Epidermal melanocyte (primary cell): ENCODE results near the gene NME7.
"Not testable (repeated sequence)": the region's sequence is repeated elsewhere in the genome, so short reads cannot be mapped to it uniquely, and the experiment has no call there.

ENCODE experiments used
- DNase-seq: peaks from one replicate; pipeline ENCODE4 v3.0.0; 2011; ENCODE audit warnings: low spot score; ENCODE audit not compliant: insufficient read length

NME7 gene

DNA sequence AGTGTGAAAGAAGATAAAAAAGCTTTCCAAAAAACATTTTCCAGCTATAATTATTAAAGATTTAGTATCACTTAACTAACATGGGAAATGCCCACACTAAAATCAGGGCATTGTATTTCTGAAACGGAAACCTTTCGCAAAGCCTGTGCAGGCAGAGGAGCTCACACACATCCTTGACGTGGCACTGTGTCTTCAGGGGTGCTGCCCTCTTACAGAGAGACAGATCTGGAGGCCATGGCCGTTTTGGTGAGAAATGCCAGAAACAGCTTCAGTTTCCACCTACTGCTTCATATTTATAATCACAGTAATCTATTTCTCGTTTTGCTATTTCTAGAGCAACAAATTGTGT, 234.4 kb downstream of the NME7 start:
- DNase-seq, result no peak

DNA sequence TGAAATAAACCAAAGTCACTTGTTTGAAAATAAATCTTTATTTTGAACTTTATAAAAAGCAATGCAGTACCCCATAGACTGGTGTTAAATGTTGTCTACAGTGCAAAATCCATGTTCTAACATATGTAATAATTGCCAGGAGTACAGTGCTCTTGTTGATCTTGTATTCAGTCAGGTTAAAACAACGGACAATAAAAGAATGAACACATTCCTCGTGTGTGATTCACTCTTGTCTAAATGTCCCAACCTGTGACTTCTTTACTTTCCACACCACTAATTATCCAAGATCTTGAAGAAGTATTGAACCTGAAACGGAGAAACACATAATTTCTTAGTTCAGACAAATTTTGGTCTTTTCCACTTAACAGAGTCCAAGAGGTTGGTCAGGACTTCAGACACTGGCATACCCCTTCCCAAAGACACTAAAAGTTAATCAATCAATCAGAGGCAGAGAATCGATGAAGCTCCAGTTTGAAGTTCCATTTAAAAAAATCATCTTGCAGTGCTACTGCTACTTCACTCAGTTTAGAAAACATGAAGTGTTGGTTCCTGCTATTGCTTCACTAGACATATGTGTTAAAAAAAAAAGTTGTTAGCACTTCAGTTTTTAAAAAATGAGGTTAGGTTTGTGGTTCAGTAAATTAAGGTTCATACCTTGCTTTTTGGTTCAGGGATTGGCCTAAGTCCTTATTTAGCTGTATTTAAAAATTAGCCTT, 234.9 kb downstream of the NME7 start:
- DNase-seq, result no peak

DNA sequence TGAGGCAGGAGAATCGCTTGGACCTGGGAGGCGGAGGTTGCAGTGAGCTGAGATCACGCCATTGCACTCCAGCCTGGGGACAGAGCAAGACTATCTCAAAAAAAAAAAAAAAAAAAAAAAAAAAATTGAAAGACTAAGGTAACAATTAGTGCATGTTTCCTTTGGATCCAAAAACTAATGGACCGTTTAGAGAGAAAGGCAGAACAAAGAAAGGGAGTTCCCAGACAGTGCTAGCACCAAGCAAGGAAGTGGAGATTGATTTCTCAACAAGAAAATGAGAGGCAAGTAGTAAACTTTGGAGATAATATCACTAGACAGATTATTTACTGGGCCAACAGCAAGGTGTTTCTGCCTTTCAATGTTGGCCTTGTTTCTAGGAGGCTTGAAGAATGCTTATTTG, 236.9 kb downstream of the NME7 start:
- no peak for DNase-seq

DNA sequence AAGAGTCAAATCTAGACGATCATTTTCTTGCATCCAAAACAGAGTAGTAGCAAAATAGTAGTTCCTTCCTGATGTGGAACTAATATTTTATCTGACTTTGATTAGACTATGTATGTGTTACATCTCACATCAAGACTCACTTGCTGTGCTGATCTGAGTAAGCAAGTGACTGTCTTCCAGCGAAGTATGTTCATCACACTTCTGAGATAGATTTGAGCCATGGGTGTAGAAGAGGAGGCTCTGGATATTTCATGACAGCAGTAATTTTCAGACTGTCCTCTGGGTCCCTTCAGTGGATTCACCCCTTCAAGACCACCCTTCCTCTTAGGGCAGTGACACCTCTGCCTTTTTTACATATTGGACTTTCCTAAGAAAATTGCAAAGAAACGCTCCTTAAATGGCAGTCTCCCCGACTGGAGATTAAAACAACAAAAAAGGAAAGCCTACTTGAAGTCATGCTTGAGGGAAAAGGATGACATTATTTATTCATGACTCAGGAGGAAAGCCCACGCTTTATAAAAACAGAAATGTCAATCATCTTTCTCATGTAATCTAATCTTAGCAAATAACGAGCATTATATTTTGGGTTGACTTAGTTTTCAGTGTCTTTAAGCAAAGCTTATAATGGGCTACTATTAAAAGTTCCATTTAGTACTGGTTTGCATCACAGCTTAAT, 238.3 kb downstream of the NME7 start:
- no peak for DNase-seq

DNA sequence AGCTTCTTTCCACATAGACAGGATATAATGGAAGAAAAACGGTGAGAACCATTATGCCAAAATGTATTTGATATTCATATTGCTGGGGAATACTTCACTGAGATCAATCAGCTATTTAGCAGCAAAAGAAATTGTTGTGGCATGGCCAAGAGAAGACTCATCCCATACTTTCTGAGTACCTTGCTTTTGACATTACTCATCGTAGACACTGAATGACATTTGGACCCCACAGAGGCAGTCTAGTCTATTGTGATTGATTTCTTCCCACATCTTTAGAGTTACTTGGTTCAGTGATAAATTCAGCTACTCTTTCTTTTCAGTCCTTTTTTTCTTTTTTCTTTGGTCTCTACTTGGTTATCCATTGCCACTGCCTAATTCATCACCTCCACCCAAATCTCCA, 239.0 kb downstream of the NME7 start:
- DNase-seq, result no peak

DNA sequence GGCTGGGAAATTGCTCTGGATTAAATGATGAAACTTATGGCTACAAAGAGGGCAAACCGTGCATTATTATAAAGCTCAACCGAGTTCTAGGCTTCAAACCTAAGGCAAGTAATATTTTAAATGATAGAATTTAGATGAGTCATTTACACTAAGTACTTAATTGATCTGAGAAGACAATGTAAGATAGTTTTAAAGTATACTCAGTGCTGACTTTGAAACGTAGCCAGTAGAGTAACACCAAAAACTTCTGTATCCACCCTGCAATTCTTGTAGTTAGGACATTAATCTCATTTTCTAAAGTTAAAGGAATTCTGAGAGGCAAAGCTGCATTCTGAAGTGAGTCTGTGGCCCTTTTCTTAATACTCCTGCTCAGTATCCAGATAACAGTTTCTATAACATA, 240.3 kb downstream of the NME7 start:
- no peak for DNase-seq

DNA sequence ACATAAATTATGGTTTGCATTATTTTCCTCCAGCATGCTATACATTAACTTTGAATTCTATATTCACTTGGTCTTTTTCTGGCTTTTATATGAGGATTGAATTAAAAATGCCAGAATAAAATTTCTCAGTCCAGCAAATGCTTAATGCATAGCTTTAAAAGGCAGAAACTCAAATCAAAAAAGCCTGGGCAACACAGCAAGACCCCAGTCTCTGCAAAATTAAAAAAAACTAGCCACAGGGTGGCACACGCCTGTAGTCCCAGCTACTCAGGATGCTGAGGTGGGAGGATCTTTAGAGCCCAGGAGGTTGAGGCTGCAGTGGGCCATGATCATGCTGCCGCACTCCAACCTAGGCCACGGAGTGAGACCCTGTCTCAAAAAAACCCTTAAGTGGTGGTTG, 241.3 kb downstream of the NME7 start:
- DNase-seq, result no peak

DNA sequence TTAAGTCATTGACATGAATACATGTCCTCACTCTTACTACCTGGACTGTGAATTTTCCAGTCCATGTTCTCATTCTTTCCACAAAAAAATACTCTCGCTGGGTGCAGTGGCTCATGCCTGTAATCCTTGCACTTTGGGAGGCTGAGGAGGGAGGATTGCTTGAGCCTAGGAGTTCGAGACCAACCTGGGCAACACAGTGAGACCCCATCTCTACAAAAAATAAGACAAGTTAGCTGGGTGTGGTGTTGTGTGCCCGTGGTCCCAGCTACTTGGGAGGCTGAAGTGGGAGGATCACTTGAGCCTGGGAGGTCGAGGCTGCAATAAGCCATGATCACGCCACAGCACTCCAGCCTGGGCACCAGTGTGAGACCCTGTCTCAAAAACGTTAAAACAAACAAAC, 242.0 kb downstream of the NME7 start:
- not testable (repeated sequence) for DNase-seq

DNA sequence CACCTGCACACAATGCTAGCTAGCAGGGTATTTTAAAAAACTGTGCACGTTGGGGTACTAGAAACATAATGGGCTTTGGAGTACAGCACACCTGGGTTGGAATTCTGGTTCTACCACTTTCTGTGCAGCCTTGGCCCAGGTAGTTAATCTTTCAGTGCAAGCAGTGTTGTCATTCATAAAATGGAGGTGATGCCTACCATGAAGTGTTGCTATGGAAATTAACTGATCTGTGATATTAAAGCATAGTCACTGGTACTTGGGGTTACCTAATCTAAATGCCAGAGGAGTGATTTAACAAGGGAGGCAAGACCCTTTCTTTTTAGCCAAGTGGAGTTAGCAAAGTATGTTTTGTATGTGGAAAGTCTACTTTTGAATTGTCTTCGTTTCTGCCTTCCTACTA, 243.1 kb downstream of the NME7 start:
- no peak for DNase-seq

DNA sequence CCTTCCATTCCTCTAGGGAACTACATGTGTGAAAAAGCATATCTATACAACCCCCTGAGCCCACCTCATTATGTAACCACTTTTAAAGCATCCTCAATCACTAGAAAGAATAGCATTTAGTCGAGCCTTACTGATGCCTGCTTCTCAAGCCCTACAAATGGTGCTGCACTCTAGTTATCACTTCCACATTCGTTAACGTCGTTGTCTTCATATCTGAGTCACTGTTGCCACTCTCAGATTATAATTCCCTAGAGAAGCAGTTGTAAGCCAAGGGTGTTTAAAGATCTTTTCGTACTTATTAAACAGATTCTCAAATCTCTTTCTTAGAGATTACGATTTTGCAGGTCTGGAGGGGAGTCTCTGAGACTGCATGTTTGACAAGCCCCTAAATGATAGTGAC, 244.6 kb downstream of the NME7 start:
- no peak for DNase-seq

DNA sequence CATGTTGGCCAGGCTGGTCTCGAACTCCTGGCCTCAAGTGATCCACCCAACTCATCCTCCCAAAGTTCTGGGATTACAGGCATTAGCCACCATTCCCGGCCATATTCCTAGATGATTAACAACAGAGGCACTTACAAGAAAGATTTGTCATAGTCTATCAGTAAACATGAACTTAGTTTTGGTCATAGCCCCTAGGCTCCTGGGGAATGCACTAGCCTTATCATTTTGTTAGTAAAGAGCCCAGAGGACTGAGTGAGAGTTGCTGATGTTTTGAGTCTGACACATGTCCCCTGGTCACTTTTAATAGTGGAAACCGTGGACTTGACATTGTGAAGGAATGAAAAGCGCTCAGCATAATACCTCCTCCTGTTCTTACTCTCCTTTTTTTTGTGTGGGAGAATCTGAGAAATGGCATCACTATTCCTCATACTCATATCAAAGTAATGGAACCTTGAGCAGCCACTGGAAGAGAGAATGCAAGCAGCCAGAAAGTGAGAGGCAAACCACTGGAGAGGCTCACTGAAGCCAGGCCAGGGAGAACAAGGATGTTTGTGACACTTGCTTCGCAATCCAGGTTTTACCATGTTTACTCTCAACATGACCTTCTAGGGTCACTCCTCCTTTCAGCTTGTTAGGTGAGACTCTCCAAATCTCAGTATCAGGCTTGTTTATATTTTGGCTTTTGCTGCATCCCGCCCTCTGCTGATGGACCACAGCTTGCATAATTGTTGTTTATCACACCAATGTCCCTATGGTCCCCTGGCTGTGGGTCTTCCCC, 246.3 kb downstream of the NME7 start:
- DNase-seq, result no peak

DNA sequence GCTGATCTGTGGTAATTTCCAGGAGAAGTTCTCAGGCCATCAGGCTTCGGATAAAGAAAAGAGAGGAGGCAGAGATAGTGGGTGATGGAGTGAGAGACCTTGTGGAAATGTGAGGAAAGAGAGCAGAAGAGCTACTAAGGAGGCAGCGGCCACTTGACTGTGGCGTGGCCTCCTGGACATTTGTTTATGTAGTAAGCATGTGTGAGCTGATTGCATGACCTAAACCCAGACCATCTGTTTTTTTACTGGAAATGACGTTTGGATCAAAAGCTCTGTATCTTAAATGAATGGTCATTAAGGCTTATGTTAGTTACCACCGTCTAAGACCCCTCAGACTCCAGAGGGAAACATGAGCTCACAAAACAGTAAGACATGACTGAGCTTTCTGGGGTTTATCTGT, 247.5 kb downstream of the NME7 start:
- no peak for DNase-seq

DNA sequence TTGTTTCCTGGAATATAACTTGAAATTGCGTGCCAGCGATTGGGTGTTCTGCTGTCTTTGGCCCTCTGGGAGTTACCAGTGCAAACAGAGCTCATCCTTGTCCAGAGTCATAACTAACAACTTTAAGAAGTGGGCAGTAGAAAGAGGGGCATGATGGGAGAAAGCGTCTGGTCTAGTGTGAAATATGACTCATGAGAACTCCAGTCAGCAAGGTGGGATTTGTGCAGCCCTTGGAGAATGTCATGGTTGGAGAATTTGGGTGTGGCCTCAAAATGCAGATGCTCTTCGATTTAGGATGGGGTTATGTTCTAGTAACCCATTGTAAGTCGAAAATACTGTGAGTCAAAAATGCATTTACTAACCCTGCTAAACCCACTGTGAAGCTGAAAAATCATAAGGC, 248.2 kb downstream of the NME7 start:
- no peak for DNase-seq

DNA sequence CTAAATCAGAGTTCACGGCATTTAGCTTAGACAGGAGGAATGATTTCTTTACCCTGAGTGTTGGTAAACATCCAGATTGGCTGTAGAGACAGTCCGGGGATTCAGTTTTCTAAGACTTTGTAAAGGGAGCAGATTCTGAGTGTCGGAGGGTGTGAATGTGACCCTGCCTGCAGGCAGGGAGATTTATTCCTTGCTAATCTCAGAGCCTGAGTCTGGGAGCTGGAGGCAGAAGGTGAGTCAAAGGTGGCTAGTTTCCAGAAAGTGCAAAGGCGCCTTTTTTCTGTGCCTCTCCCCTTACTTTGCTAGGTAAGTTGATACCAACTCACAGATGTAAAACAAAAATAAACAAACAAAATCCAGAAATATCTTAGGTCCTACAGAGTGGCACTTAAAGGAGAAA, 249.4 kb downstream of the NME7 start:
- no peak for DNase-seq

DNA sequence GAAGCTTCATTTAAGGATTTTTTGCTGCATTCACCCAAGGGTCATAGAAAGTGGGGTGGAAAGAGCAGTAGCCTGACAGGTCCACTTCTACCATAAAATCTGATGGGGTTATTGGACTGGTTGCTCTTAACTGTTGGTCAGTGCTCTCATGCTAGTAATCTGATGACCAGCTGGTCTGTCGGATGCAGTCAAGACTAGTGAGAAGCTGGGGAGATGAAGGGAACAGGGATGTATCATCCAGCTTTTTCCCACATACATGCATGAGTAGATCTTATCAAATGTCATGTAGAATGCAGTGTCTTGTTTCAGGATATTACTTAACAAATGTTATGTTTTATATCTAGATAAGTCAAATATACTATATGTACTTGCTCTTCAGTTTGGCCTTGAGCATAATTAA, 250.0 kb downstream of the NME7 start:
- DNase-seq, result no peak

DNA sequence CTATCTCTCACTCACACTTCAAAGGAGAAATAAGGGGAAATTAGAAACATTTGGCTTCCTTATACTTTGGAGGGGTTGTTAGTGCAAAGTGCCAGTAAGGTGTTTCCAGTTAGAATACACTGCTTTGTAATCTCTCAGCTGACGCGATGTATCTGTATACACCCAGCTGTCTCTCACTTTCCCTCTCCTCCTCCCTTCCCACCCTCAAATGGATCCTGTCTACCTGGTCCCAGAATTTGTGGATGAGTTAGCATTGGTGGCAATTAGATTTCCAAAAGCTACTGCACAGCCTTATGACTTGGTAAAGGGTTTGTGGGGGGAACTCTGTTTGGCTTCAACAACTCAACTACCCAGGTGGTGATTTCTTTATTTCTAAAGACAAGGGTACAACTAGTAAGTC, 250.6 kb downstream of the NME7 start:
- DNase-seq, result no peak

DNA sequence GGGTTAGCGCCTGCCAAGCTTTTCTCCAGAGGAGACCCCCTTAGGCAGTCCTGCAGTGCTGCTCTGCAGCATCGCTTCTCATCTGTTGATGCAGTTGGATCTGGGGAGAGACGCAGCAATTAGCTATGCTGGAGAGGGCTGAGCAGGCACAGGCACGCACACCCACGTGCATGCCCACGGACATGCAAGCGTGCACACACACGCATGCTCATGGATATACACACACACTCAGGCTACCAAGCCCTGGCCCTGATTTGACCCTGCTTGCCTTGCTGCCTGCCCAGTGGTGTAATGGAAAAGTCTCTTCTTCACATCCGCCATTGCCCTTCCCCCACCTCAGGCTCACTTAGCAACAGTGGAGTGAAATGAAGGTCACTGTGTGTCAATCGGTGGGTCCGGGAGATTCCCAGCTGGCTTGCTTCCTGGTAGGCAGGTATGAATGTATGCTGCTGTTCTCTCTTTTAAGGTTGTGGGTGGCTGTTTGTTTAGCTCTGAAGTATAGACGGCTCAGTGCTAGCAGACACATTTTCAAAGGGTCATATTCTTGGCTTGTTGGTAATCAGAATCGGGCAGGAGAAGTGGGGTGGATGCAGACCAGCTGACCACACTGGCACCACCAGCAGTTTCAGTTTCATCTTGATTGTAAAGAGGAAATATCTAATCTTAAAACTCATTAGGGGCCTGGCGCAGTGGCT, 251.6 kb downstream of the NME7 start:
- no peak for DNase-seq

DNA sequence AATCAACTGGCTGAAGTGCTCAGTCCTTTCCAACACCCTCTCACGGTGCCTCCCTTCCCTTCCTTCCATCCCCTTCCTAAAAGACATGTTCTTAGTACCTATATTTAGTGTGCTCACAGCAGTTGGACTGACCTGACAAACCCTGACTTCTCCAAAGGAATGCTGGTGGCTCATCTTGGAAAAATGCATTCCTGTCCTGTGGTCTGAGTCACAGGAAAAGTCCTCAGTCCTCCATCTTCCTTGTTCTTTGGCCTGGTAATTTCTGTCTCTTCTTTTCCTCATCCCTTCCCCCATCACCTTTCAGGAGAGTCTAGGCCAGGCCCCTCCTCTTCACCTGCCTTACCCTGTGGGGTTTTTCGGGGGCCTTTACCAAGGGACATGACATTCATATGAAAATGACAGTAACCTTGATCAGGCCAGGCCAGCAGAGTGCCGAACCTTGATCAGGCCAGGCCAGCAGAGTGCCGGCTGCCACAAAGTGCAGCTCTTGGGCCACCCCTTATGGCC, 253.9 kb downstream of the NME7 start:
- no peak for DNase-seq

DNA sequence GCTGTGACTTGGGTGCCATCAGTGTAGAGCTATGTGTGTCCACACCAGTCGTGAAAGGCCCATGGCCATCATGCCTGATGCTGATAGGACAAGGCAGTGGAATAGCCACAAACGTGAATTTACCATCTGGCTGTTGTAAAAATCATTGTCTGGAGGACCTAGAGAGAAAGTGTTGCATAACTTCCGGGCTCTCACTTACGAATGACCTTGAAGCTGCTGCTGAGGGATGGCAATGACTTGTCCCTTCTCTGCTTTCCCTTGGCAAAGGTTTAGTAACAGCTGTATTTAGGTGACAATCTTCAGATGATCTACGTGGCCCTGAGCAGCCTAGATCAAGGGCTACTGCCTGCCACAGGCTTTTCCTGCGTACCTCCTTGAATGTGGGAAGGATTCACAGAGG, 255.4 kb downstream of the NME7 start:
- DNase-seq, result no peak

DNA sequence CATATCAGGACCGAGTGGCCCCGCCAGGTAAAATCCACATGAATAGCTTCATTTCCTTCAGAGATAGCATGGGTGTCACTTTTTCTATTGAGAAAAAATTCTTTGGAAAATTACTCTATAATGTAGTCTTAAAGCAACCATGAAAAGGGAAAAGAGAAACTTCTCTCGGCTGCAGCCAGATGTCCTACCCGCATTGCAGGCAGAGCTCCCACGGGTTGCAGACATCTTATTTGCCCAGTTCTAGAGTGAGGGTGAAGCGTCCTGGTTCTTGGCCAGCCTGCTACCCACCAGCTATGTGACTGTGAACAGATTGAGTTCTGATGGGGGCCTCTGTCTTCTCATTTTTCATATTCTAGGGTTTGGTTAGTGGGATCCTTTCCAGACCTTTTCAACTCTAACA, 256.1 kb downstream of the NME7 start:
- no peak for DNase-seq

DNA sequence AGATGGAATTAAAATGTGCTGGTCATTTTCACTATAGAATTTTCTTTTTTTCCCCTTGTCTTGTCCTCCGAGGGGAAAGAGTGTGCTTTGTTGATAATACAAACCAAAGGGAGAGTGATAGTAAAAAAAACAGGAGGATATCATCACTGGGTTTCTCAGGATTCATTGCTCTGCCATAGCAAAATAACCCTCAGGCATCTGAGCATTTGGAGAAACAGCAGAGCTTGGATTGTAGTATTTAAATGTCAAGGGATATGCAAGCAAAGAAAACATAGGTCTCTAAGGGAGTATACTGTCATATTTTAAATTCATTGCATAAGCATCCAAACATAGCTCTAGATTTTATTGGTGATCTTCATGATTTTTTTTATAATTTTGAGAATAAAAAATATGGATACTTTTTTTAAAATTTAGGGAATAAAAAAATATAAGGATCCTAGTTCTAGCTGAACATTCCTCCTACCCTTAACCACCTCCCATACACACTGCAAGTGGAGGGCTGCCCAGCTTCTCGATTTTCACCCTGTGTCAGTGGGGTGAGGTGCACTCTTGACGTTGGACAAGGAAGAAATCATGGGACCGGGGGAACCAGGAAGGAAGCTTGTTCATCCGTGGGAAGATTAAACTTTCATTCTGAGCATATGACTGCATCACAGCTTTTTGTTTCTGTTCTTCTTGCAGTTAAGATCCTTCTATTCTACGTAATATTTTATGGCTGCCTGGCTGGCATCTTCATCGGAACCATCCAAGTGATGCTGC, 256.7 kb downstream of the NME7 start:
- DNase-seq, result no peak
